ENCODE data around the gene GOSR2. TPM values are rescaled to one million over a fixed set of nuclear protein-coding genes. Genes with fewer than 3 reads are reported as not detected.

GOSR2 gene
- total RNA-seq, 1 experiment from 2014 or later: 53.5 TPM

- Histone ChIP-seq H2BK12ac (ENCODE audit: insufficient read length, low read depth, low read length) (no peak overlapping the region), H3K14ac (ENCODE audit: insufficient read depth, low read length) (no peak overlapping the region), H3K23ac (ENCODE audit: insufficient read length, low read depth, low read length) (no peak overlapping the region), H3T11ph (ENCODE audit: low read length) (no peak overlapping the region), H3K4me2 (ENCODE audit: insufficient read depth, insufficient read length, low read length) (no peak overlapping the region), H3K4me1 (ENCODE audit: insufficient read depth, low read length) (no peaks in the 10 kb centered on the region), H3K23me2 (ENCODE audit: insufficient read length, low read depth, low read length, poor library complexity, severe bottlenecking) (no peaks in the 10 kb centered on the region), H2AFZ (ENCODE audit: low read length) (no peak overlapping the region), H2BK5ac (ENCODE audit: insufficient read length, low read length) (no peak overlapping the region), H4K8ac (replicated peaks; ENCODE audit: insufficient read length, low read depth, low read length) (no peak overlapping the region), H3K4ac (ENCODE audit: low read depth, low read length) (no peak overlapping the region), H2BK120ac (ENCODE audit: low read depth, low read length, poor library complexity, severe bottlenecking) (no peak overlapping the region), H4K91ac (ENCODE audit: insufficient read length, low read depth, low read length) (no peak overlapping the region), H3K27ac (ENCODE audit: insufficient read length, low read depth, low read length) (no peak overlapping the region), H2BK15ac (ENCODE audit: low read depth, low read length) (no peak overlapping the region), H3K9me3 (ENCODE audit: control insufficient read depth, low read depth, low read length) (no peaks in the 10 kb centered on the region), H2AK5ac (ENCODE audit: insufficient read length, low read length) (no peak overlapping the region), H3K27me3 (ENCODE audit: insufficient read depth, low read length) (no peaks in the 10 kb centered on the region; the same call in 1 of the 2 replicates), H4K20me1 (ENCODE audit: control insufficient read depth, insufficient read depth, insufficient read length) (peaks cover 3% of the 10 kb centered on the region), H2BK20ac (ENCODE audit: low read depth, low read length, poor library complexity, severe bottlenecking) (no peak overlapping the region), H4K5ac (ENCODE audit: insufficient read length, low read depth, low read length) (no peak overlapping the region), H3K18ac (ENCODE audit: insufficient read length, low read depth, low read length) (no peak overlapping the region), H3K79me1 (ENCODE audit: insufficient read depth, low read depth, low read length, poor library complexity, severe bottlenecking) (no peaks in the 10 kb centered on the region), H3K9ac (ENCODE audit: extremely low read depth, insufficient read length, low read length) (no peak overlapping the region), H3K79me2 (ENCODE audit: insufficient read depth, low read length) (no peaks in the 10 kb centered on the region), H3K56ac (ENCODE audit: insufficient read length, low read depth, low read length) (no peak overlapping the region)
- Mint-ChIP-seq H3K27ac (no peak overlapping the region), H3K9me3 (peaks cover 9 to 10% of the 10 kb centered on the region in 2 experiments; a peak in 4 of 5 replicates), H3K4me1 (peaks cover 4 to 8% of the 10 kb centered on the region in 2 experiments; a peak in 3 of 4 replicates), H3K36me3 (ENCODE audit: insufficient read depth in 1 of 3, low read depth in 3 of 3) (peaks cover 6 to 14% (median 9%) of the 10 kb centered on the region in 3 experiments; a peak in 5 of 7 replicates), H3K27me3 (ENCODE audit: low read depth) (peaks cover 64% of the 10 kb centered on the region), H3K4me3 (no peak overlapping the region)
- no peak for TF ChIP-seq CTCF (conservative IDR thresholded peaks at IDR 0.05)
- DNase-seq: no peak
- no CpG with 5 or more reads among the region's 8 CpGs for WGBS (ENCODE audit: extremely low coverage, insufficient read length, low lambda C conversion rate)
Measured at GRCh38 chr17:46958041-46958591, 35.2 kb downstream of the GOSR2 start.

Measured in H9 (cell line).